GM12864 (cell line): ENCODE measurements around the gene PPP2R2B.

Experiments used
- DNase-seq: peaks from one replicate; pipeline ENCODE4 v3.0.0-alpha.2; 2011; ENCODE audit warnings: low read depth
- H3K4me3 ChIP-seq: 2 replicates; pipeline ENCODE4 v1.5.1; 2011; ENCODE audit warnings: mild to moderate bottlenecking, low read depth, low read length, control low read depth
- CTCF ChIP-seq: IDR thresholded peaks from 2 replicates; pipeline ENCODE4 v1.5.1; 2011; ENCODE audit warnings: low read depth, mild to moderate bottlenecking, moderate library complexity, low read length, control low read depth, inconsistent platforms; ENCODE audit errors: missing control alignments

The PPP2R2B gene

GRCh38 chr5:146778261-146778660 is 100.3 kb downstream of the PPP2R2B start:
- no peak overlapping the region for H3K4me3 ChIP-seq
- no peak for DNase-seq
- TF ChIP-seq CTCF, result no peak

GRCh38 chr5:146772881-146773466 is 105.6 kb downstream of the PPP2R2B start:
- no peak for DNase-seq
- no peak overlapping the region for H3K4me3 ChIP-seq
- TF ChIP-seq CTCF, result no peak

DNA sequence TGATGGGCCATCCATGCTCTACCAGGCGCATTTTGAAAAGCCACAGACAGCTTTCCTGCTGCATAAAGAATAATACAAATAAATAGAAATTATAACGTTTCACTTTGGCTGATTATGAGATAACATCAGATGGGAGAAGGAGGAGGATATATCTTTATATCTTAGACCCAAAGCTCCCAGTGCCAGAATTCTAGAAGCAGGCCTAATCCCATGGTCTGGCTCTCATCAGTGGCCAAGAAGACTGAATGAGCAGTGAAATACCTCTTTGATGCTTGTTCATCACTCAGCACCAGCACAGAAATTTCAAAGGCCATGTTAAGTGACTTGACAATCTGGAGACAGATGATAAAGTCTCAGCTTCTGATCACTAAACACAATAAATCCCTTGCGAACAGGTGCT is 107.6 kb downstream of the PPP2R2B start:
- no peak for DNase-seq
- TF ChIP-seq CTCF, result no peak
- no peak overlapping the region for H3K4me3 ChIP-seq

DNA sequence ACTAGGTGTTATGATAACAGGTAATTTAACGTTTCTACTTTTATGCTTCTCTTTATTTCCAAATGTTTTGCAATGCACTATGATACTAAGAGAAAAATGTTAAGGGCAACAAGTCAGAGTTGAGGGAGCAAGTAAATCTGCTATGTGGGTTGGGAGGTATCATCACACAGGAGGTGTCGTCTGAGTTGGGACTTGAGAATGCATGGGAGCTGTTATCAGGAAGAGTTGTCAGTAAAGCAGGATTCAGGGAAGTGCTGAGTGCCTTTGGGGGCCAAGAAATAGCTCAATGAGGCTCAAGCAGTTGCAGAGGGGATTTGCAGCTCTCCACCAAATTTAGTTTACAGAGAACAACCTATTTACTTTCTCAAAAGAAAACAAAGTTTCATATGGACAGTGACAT is 108.0 kb downstream of the PPP2R2B start:
- no peak overlapping the region for H3K4me3 ChIP-seq
- no peak for DNase-seq
- no peak for TF ChIP-seq CTCF

- no peak for TF ChIP-seq CTCF
- DNase-seq, result no peak
These were observed 111.0 kb downstream of the PPP2R2B start for GRCh38 chr5:146767534-146767933.

GRCh38 chr5:146766013-146766412 is 112.5 kb downstream of the PPP2R2B start:
- no peak for TF ChIP-seq CTCF
- DNase-seq, result no peak
- H3K4me3 ChIP-seq, result no peak overlapping the region

More at GRCh38 chr5:146767534-146767933, 111.0 kb downstream of the PPP2R2B start:
- H3K4me3 ChIP-seq, result no peak overlapping the region

DNA sequence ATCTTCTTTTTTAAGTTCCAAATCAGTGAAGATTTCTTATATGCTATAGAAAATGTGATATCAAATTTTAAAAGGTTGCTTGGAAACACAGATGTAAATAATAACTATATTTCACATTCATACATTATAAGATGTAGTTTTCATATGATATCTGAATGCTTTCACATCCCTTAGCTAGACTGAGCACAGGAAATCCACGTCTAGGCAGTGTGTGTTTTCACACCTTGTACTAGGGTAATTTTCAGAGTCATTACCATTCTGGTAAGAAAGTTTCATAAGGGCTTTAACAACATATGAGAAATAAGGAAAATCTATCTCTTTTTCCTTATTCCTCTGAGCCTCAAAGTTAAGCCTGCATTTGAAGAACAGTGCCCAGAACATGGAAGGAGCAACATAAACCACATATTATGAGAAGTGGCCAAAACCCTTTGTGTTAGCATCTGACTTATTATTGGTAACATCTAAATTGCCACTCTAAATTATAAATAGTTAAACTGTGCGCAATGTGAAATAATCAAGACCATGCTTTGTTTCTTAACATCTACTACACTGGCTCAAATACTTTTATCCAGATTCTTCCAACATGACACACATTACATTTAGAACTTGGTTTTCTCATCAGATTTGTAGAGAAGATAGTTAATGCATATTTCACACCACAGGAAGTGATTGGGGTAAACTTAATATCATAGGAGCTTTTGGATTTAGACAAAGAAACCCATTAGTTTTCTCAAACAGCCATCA is 113.3 kb downstream of the PPP2R2B start:
- TF ChIP-seq CTCF, result no peak
- no peak for DNase-seq

More for the DNA sequence above, 113.3 kb downstream of the PPP2R2B start:
- no peak overlapping the region for H3K4me3 ChIP-seq
